Nephron progenitor cell (in vitro differentiated cells): ENCODE results near the gene ZACN.

ENCODE experiments used
- DNase-seq: peaks from one replicate; pipeline ENCODE4 v3.0.0; 2021
- H3K27ac Mint-ChIP-seq: 2 replicates; pipeline ENCODE4 v1.8.0; 2021; ENCODE audit warnings: mild to moderate bottlenecking, moderate library complexity, mixed read lengths
- H3K27me3 Mint-ChIP-seq: 2 replicates; pipeline ENCODE4 v1.8.0; 2021; ENCODE audit warnings: mild to moderate bottlenecking, low read depth, mixed read lengths; ENCODE audit not compliant: poor library complexity
- H3K36me3 Mint-ChIP-seq: 2 replicates; pipeline ENCODE4 v1.8.0; 2021; ENCODE audit warnings: low read depth, mixed read lengths
- H3K4me1 Mint-ChIP-seq: 2 replicates; pipeline ENCODE4 v1.8.0; 2021; ENCODE audit warnings: mixed read lengths
- H3K4me3 Mint-ChIP-seq: 2 replicates; pipeline ENCODE4 v1.8.0; 2021; ENCODE audit warnings: mild to moderate bottlenecking, moderate library complexity, mixed read lengths
- H3K9me3 Mint-ChIP-seq: 2 replicates; pipeline ENCODE4 v1.8.0; 2021; ENCODE audit warnings: mild to moderate bottlenecking, moderate library complexity, mixed read lengths
- CTCF ChIP-seq: fragments of 200-600 bp; sonication (generic); IDR thresholded peaks from 2 replicates; pipeline ENCODE4 v1.5.0; 2021; ENCODE audit warnings: antibody characterized with exemption

The ZACN gene

GRCh38 chr17:76089680-76090516 lies 10.9 kb downstream of the ZACN start:
- no peak overlapping the region for H3K4me3 Mint-ChIP-seq
- peaks cover 30% of the 10 kb centered on the region for H3K36me3 Mint-ChIP-seq
- TF ChIP-seq CTCF, result no peak
- H3K9me3 Mint-ChIP-seq, result no peaks in the 10 kb centered on the region
- peaks cover 3% of the 10 kb centered on the region for H3K4me1 Mint-ChIP-seq
- DNase-seq, result no peak
- no peak overlapping the region for H3K27ac Mint-ChIP-seq
- H3K27me3 Mint-ChIP-seq, result no peaks in the 10 kb centered on the region

- Mint-ChIP-seq H3K9me3 (no peaks in the 10 kb centered on the region), H3K4me3 (no peak overlapping the region), H3K27ac (peak overlapping the region; percentile 42), H3K4me1 (no peaks in the 10 kb centered on the region), H3K36me3 (peaks cover 30% of the 10 kb centered on the region), H3K27me3 (no peaks in the 10 kb centered on the region)
- no peak for DNase-seq
- no peak for TF ChIP-seq CTCF
Observed at GRCh38 chr17:76090517-76091129, 11.6 kb downstream of the ZACN start.

GRCh38 chr17:76091526-76092286 lies 12.7 kb downstream of the ZACN start:
- no peaks in the 10 kb centered on the region for H3K4me1 Mint-ChIP-seq
- no peak for DNase-seq
- H3K36me3 Mint-ChIP-seq, result peaks cover 35% of the 10 kb centered on the region
- H3K27ac Mint-ChIP-seq, result peak overlapping the region; percentile 38
- no peaks in the 10 kb centered on the region for H3K9me3 Mint-ChIP-seq
- no peak overlapping the region for H3K4me3 Mint-ChIP-seq
- TF ChIP-seq CTCF, result no peak
- no peaks in the 10 kb centered on the region for H3K27me3 Mint-ChIP-seq

- Mint-ChIP-seq H3K27me3 (no peaks in the 10 kb centered on the region), H3K36me3 (peaks cover 45% of the 10 kb centered on the region), H3K4me3 (no peak overlapping the region), H3K27ac (no peak overlapping the region), H3K9me3 (no peaks in the 10 kb centered on the region), H3K4me1 (no peaks in the 10 kb centered on the region)
- no peak for TF ChIP-seq CTCF
- DNase-seq, result no peak
Observed at GRCh38 chr17:76092526-76093413, 13.8 kb downstream of the ZACN start.

- H3K4me1 Mint-ChIP-seq, result no peaks in the 10 kb centered on the region
- H3K9me3 Mint-ChIP-seq, result no peaks in the 10 kb centered on the region
- no peak for DNase-seq
- no peak overlapping the region for H3K4me3 Mint-ChIP-seq
- H3K27ac Mint-ChIP-seq, result no peak overlapping the region
- no peak for TF ChIP-seq CTCF
- H3K36me3 Mint-ChIP-seq, result peaks cover 48% of the 10 kb centered on the region
- H3K27me3 Mint-ChIP-seq, result no peaks in the 10 kb centered on the region
Observed at GRCh38 chr17:76094046-76094445, 15.1 kb downstream of the ZACN start.
